Activated CD4-positive, alpha-beta memory T cell treated with anti-CD3 and anti-CD28 coated beads for 36 hours (primary cell): Measurements from ENCODE around the gene COPS7A. TPM values are rescaled to one million over a fixed set of nuclear protein-coding genes. Genes with fewer than 3 reads are reported as not detected.

Source experiments
- CTCF ChIA-PET: fragments of 350-600 bp; sonication (Branson Sonifier 250); formaldehyde crosslinking; loops from one replicate; lab custom pipeline; 2021; ENCODE audit warnings: antibody characterized with exemption, inconsistent platforms; lab: Charles Lee
- POLR2A ChIA-PET: fragments of 350-600 bp; sonication (Branson Sonifier 250); formaldehyde crosslinking; loops from one replicate; lab custom pipeline; 2021; ENCODE audit warnings: antibody characterized with exemption; lab: Charles Lee
- DNase-seq: peaks from one replicate; pipeline ENCODE4 v3.0.0-alpha.2; 2020
- H3K27ac Mint-ChIP-seq: one replicate; pipeline ENCODE4 v1.8.0; 2021; ENCODE audit warnings: mixed read lengths
- H3K27me3 Mint-ChIP-seq: one replicate; pipeline ENCODE4 v1.8.0; 2021; ENCODE audit warnings: mixed read lengths
- H3K36me3 Mint-ChIP-seq: one replicate; pipeline ENCODE4 v1.8.0; 2021; ENCODE audit warnings: mixed read lengths
- H3K4me1 Mint-ChIP-seq: one replicate; pipeline ENCODE4 v1.8.0; 2021; ENCODE audit warnings: low read depth, mixed read lengths
- H3K4me3 Mint-ChIP-seq: one replicate; pipeline ENCODE4 v1.8.0; 2021; ENCODE audit warnings: mild to moderate bottlenecking, mixed read lengths
- H3K9me3 Mint-ChIP-seq: one replicate; pipeline ENCODE4 v1.8.0; 2021; ENCODE audit warnings: mixed read lengths
- intact Hi-C: fragments of 100-400 bp; cut with micrococcal nuclease; formaldehyde crosslinking; loops from one replicate; pipeline ENCODE4 v1.15.1; 2023
- total RNA-seq, 2 experiments: library from RNA; stranded (reverse); gene quantifications; one replicate each; pipeline ENCODE4 v1.2.3, GENCODE V29; 2021

Gene COPS7A
- total RNA-seq, 2 experiments from 2014 or later, result 37.6 to 39.4 TPM

- H3K4me1 Mint-ChIP-seq, result peaks cover 29% of the 10 kb centered on the region
- POLR2A ChIA-PET, result interaction anchor here (1.5 to 2.5 kb wide), 2 partner anchors 12 to 26 kb away, joined by 6 to 19 read pairs; partner anchors contain the start of gene CD4
- intact Hi-C loops, result no loop called here
Observed at GRCh38 chr12:6765048-6765633, 41.3 kb downstream of the COPS7A start.

DNA sequence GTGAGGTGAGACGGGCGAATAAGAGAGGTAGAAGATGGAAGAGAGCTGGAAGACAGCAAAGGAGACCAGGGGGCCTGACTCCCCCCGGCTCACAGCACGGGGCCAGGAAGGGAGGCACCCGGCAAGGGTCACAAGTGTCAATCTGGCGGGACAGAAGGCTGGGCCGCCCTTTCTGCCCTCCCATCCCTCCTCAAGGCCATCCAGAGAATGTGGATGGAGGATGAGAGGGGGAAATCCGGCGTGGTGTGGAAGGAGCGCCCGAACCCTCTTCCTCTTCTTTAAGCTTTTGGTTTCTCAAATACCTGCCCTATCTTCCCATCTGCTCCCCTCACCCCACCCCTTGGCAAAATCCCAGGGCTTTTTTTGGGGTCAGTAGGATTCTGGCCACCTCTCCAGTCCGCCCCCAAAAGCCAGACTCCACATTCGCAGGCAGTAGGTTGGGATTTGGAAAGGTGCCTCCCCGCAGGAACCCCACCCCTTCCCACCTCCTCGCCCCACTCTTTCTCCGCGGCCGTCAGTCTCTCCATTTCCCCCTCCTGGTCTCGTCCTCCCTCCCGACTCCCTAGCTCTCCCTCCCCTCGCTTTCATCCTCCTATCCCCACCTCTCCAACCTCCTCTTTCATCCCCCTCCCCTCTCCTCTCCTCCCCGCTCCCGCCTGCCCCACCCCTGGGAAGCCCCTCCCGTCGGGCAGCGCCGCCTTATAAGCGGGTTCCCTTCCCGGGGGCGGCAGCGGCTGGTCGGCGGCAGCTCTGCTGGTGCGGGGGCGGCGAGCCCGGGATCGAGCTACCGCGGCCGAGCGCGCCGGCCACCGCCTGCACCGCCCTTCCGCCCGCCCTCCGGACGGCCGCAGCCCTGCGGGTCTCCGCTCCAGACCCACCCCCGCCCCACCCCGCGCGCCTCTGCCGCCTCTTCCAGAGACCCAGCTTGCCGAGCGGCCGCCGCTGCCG, 42.1 kb downstream of the COPS7A start, which contains the start of gene PTMS:
Gene PTMS, plus strand, starts transcription at position 730 of the 948 bp plus-strand sequence. CDS start 343 bp downstream, outside the sequence.
- Mint-ChIP-seq H3K27ac (peak within 1 kb of the TSS; percentile 24), H3K4me1 (peaks cover 33% of the 10 kb centered on the region), H3K4me3 (peak within 1 kb of the TSS; percentile 82), H3K9me3 (no peaks in the 10 kb centered on the region), H3K27me3 (peaks cover 26% of the 10 kb centered on the region), H3K36me3 (peaks cover 7% of the 10 kb centered on the region)
- peak; percentile 56 for DNase-seq
- CTCF ChIA-PET, result interaction anchor here (0.6 to 4.1 kb wide), 29 partner anchors 7 to 195 kb away, joined by 3 to 80 read pairs (median 4); partner anchors contain the start of genes CD4, CDCA3, COPS7A and MLF2
- POLR2A ChIA-PET, result interaction anchor here (0.9 to 3.2 kb wide), 6 partner anchors 11 to 86 kb away, joined by 3 to 19 read pairs (median 6); partner anchors contain the start of genes CD4, MLF2 and USP5
- intact Hi-C loops, result loop anchor here (2.0 kb wide), 1 partner anchor 13 kb away; the partner anchor contains the start of gene MLF2

More at GRCh38 chr12:6765048-6765633, 41.3 kb downstream of the COPS7A start:
- CTCF ChIA-PET, result interaction anchor here (1.2 to 4.1 kb wide), 5 partner anchors 11 to 64 kb away, joined by 3 to 80 read pairs (median 47); partner anchors contain the start of genes CD4 and MLF2
- DNase-seq, result no peak
- peaks cover 26% of the 10 kb centered on the region for H3K27me3 Mint-ChIP-seq
- peak overlapping the region; percentile 55 for H3K4me3 Mint-ChIP-seq
- H3K27ac Mint-ChIP-seq, result peak overlapping the region; percentile 9
- no peaks in the 10 kb centered on the region for H3K9me3 Mint-ChIP-seq
- peaks cover 7% of the 10 kb centered on the region for H3K36me3 Mint-ChIP-seq

DNA sequence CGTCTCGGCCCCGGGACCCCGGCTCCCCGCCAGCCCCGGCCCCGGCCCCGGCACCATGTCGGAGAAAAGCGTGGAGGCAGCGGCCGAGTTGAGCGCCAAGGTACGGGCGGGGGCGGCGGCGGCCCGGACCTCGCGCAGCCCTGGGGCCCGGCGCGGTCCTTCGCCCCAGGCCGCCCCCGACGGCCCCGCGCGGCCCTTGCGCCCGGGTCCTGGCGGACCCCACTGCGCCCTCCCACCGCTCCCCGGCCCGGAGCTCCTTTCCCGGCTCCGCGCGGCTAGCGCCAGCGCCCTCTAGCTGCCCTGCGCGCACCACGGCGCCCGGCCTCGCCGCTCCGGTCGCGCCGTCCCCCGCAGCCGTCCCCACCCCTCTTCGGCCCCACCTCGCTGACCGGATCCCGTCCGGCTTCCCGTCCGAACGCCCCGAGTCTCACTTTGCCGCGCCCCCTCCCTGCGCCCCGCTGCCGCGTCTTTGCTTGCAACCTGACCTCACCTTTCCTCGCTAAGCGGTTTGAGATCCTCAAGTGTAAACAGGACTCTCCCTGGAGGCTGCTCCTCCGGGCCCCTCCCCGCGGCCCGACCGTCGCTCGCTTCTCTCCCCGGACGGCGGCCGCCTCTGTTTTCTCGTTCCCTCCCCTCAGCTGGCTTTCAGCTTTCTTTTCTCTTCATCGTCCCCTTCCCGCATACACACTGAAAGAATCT, 43.0 kb downstream of the COPS7A start:
- Mint-ChIP-seq H3K36me3 (peaks cover 10% of the 10 kb centered on the region), H3K9me3 (no peaks in the 10 kb centered on the region), H3K27ac (peak overlapping the region; percentile 24), H3K4me1 (peaks cover 41% of the 10 kb centered on the region), H3K4me3 (peak overlapping the region; percentile 82), H3K27me3 (peaks cover 26% of the 10 kb centered on the region)
- POLR2A ChIA-PET, result interaction anchor here (0.8 to 3.2 kb wide), 8 partner anchors 10 to 100 kb away, joined by 3 to 19 read pairs (median 6); partner anchors contain the start of genes CD4, MLF2, TPI1 and USP5
- CTCF ChIA-PET, result interaction anchor here (0.7 to 4.1 kb wide), 29 partner anchors 8 to 196 kb away, joined by 3 to 80 read pairs (median 4); partner anchors contain the start of genes CD4, CDCA3, COPS7A and MLF2
- intact Hi-C loops, result loop anchor here (2.0 kb wide), 1 partner anchor 14 kb away; the partner anchor contains the start of gene MLF2
- DNase-seq, result peak; percentile 72

DNA sequence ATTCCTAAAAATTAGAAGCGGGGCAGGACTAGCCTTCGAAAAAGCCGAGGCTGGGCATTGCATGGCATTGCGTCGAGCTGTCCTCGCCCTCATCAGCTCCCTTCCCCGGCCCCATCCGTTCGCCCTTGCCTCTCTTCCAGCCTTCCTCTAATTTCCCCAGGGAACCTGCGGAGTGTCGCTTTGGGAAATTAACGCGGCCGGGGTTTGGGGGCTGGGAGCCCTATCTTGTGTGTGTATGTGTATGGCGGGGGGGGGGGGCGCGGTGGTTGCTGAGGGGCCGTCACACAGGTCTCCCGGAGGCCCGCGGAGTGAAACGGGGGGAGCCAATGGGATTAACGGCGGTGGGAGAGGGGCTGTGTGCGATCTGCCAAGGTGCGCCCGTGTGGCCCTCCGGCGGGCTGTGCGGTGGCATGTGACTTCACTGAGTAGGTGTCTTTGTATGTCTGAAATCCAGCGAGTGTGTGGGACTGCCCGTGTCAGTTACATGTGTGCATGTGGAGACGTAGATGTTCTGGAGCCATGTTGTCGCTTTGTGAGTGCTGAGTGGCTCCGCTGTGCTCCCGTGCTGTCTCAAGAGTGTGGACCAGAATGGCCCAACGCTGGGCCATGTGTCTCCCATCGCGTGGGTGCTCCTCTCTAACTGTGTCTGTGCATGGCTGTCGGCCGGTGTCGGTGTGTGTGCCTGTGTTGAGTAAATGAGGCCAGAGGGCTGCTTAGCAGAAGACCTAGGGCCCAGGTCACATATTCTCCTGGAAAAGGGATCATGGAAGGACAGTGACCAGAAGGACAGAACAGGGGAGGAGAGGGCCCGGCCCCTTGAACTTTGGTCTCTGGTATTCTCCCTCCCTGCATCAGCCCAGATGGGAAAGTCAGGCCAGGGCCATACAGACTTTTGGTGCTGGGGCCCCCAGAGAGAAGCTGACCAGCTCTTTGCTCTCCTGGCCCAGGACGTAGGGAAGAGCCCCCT, 43.8 kb downstream of the COPS7A start:
- ChIA-PET CTCF (interaction anchor here (0.7 to 4.1 kb wide), 25 partner anchors 8 to 197 kb away, joined by 3 to 80 read pairs (median 4); partner anchors contain the start of genes CD4, CDCA3, COPS7A and MLF2), POLR2A (interaction anchor here (0.8 to 3.2 kb wide), 7 partner anchors 11 to 139 kb away, joined by 3 to 19 read pairs (median 5); partner anchors contain the start of genes CD4, MLF2, TPI1 and USP5)
- Mint-ChIP-seq H3K27ac (peak overlapping the region; percentile 24), H3K4me3 (peak overlapping the region; percentile 82), H3K27me3 (peaks cover 26% of the 10 kb centered on the region), H3K4me1 (peaks cover 48% of the 10 kb centered on the region), H3K36me3 (peaks cover 10% of the 10 kb centered on the region), H3K9me3 (no peaks in the 10 kb centered on the region)
- no peak for DNase-seq
- intact Hi-C loops, result loop anchor here (2.0 kb wide), 1 partner anchor 15 kb away; the partner anchor contains the start of gene MLF2

- no peaks in the 10 kb centered on the region for H3K9me3 Mint-ChIP-seq
- intact Hi-C loops, result no loop called here
- no peak overlapping the region for H3K27ac Mint-ChIP-seq
- H3K36me3 Mint-ChIP-seq, result peaks cover 14% of the 10 kb centered on the region
- no peak for DNase-seq
- CTCF ChIA-PET, result interaction anchor here (1.1 to 4.1 kb wide), 4 partner anchors 9 to 15 kb away, joined by 4 to 80 read pairs (median 16); partner anchors contain the start of gene MLF2
- peak overlapping the region; percentile 82 for H3K4me3 Mint-ChIP-seq
- peaks cover 51% of the 10 kb centered on the region for H3K4me1 Mint-ChIP-seq
- POLR2A ChIA-PET, result interaction anchor here (1.1 to 3.2 kb wide), 2 partner anchors 15 to 139 kb away, joined by 3 to 19 read pairs; partner anchors contain the start of gene MLF2
- H3K27me3 Mint-ChIP-seq, result peaks cover 28% of the 10 kb centered on the region
Observed at GRCh38 chr12:6768437-6768914, 44.6 kb downstream of the COPS7A start.

DNA sequence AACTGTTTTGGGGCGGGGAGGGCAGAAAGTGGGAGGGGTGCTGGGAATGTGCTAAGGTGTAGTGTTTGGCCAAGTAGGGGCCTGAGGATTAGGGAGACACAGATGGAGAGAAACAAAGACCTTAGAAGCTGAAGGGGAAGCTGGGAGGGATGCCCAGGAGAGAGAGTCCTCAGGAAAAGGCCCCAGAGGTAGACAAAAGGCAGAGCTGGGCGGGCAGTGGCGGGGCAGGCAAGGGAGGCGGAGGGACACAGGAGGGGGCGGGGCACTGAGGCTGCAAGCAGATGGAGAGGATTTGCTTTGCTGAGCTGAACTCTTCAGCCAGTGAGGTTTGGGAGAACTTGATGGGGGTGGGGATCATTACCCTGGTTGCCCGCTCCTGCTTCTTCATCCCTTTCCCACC, 45.1 kb downstream of the COPS7A start:
- peaks cover 51% of the 10 kb centered on the region for H3K4me1 Mint-ChIP-seq
- H3K9me3 Mint-ChIP-seq, result no peaks in the 10 kb centered on the region
- peaks cover 28% of the 10 kb centered on the region for H3K27me3 Mint-ChIP-seq
- H3K36me3 Mint-ChIP-seq, result peaks cover 16% of the 10 kb centered on the region
- CTCF ChIA-PET, result interaction anchor here (1.3 to 3.7 kb wide), 4 partner anchors 9 to 23 kb away, joined by 5 to 24 read pairs (median 14); partner anchors contain the start of gene MLF2
- no peak overlapping the region for H3K4me3 Mint-ChIP-seq
- intact Hi-C loops, result no loop called here
- H3K27ac Mint-ChIP-seq, result no peak overlapping the region
- peak; percentile 36 for DNase-seq
- POLR2A ChIA-PET, result interaction anchor here (0.6 to 1.2 kb wide), 2 partner anchors 20 to 80 kb away, joined by 3 to 6 read pairs; partner anchors contain the start of genes CD4 and ZNF384

- ChIA-PET POLR2A (interaction anchor here (0.6 to 1.2 kb wide), 2 partner anchors 20 to 80 kb away, joined by 3 to 6 read pairs; partner anchors contain the start of genes CD4 and ZNF384), CTCF (interaction anchor here (1.2 to 3.7 kb wide), 7 partner anchors 9 to 56 kb away, joined by 4 to 24 read pairs (median 12); partner anchors contain the start of gene MLF2)
- Mint-ChIP-seq H3K4me1 (peaks cover 51% of the 10 kb centered on the region), H3K27ac (peak overlapping the region; percentile 55), H3K4me3 (peak overlapping the region; percentile 10), H3K36me3 (peaks cover 22% of the 10 kb centered on the region), H3K9me3 (no peaks in the 10 kb centered on the region), H3K27me3 (peaks cover 21% of the 10 kb centered on the region)
- DNase-seq, result no peak
- intact Hi-C loops, result no loop called here
Observed at GRCh38 chr12:6769666-6770065, 45.8 kb downstream of the COPS7A start.

DNA sequence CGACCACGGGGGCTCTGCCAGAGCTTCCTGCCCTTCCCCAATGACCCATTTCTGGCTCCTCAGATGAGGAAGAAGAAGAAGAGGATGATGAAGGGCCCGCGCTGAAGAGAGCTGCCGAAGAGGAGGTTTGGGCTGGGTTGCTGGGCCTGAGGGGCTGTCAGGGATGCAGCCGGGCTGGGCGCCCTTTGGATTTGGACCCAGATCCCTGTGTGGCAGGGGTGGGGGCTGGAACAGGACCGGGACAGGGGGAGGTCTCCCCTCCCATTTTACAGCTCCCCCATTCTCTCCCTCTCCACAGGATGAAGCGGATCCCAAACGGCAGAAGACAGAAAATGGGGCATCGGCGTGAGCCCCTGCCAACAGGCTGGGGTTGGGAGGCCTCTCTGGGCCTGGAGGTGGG, 46.2 kb downstream of the COPS7A start:
- Mint-ChIP-seq H3K9me3 (no peaks in the 10 kb centered on the region), H3K27ac (peak overlapping the region; percentile 55), H3K36me3 (peaks cover 27% of the 10 kb centered on the region), H3K4me1 (peaks cover 53% of the 10 kb centered on the region), H3K4me3 (peak overlapping the region; percentile 10), H3K27me3 (peaks cover 19% of the 10 kb centered on the region)
- CTCF ChIA-PET, result interaction anchor here (1.2 to 3.7 kb wide), 7 partner anchors 8 to 55 kb away, joined by 4 to 24 read pairs (median 12); partner anchors contain the start of gene MLF2
- no peak for DNase-seq
- intact Hi-C loops, result no loop called here
- POLR2A ChIA-PET, result interaction anchor here (0.6 to 2.0 kb wide), 3 partner anchors 11 to 168 kb away, joined by 3 to 10 read pairs (median 6); partner anchors contain the start of gene ZNF384

DNA sequence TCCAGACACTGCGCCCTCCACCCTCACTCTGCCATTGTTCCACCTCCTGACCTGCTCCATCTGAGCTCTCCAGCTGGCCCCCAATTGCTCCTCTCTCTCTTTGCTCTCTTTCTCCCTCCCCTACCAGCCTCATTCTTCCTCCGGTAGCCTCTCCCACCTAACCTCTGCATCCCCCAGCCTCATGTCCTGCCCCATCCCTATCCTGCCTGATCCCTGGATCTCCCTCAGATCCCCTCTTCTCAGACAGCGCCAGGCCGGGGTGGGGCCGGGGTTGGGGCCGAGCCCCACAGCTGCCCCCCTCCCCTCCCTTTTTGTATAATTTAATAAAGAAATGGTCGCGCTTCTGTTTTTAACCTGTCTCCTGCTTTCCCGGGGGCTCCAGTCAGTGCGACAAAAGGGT, 46.8 kb downstream of the COPS7A start:
- peaks cover 53% of the 10 kb centered on the region for H3K4me1 Mint-ChIP-seq
- CTCF ChIA-PET, result interaction anchor here (0.7 to 3.7 kb wide), 6 partner anchors 10 to 55 kb away, joined by 3 to 24 read pairs (median 12); partner anchors contain the start of gene MLF2
- H3K27ac Mint-ChIP-seq, result peak overlapping the region; percentile 84
- POLR2A ChIA-PET, result interaction anchor here (0.6 to 2.1 kb wide), 3 partner anchors 10 to 167 kb away, joined by 3 to 10 read pairs (median 8); partner anchors contain the start of gene CD4
- intact Hi-C loops, result no loop called here
- H3K27me3 Mint-ChIP-seq, result peaks cover 14% of the 10 kb centered on the region
- no peak overlapping the region for H3K4me3 Mint-ChIP-seq
- H3K9me3 Mint-ChIP-seq, result no peaks in the 10 kb centered on the region
- no peak for DNase-seq
- H3K36me3 Mint-ChIP-seq, result peaks cover 32% of the 10 kb centered on the region
